ENCODE data around the gene RNF13.

Gene RNF13

GRCh38 chr3:149957361-149958125 lies 144.5 kb downstream of the RNF13 start:
- TF ChIP-seq REST (IDR thresholded peaks at IDR 0.05; ENCODE audit: insufficient read depth in 1 of 2, low read depth in 2 of 2, low read length in 2 of 2) (no peak), POLR2AphosphoS5 (IDR thresholded peaks at IDR 0.05; ENCODE audit: low read depth, low read length) (no peak), FOXP2 (optimal IDR thresholded peaks at IDR 0.05; ENCODE audit: borderline replicate concordance, extremely low read depth, extremely low read length, insufficient read depth) (no peak), SIN3A (IDR thresholded peaks at IDR 0.05; ENCODE audit: borderline replicate concordance, insufficient read depth, low read length) (no peak)

DNA sequence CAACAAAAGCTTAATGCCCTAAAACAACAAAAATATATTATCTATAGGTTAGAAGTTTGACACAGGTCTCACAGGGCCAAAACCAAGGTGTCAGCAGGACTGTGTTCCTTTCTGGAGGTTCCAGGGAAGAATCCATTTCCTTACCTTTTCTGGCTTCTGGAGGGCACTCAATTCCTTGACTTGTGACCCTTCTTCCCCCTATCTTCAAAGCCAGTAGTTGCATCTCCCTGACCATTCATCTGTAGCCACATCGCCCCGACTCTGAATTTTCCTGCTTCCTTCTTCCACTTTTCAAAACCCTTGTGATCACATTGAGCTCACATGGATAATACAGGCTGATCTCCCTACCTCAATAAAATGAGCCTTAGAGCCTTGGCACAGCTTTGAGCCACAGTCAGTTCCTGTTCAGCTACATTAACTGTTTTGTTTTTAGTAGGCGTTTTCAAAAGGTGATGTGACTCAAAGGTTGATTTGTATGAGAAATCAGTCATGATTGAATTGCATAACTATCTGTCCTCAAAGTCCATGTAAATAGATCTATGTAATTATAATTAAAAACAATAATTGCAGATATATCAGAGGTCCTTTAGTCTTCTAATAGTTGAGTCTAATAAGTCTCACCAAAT lies 145.3 kb downstream of the RNF13 start:
- TF ChIP-seq REST (IDR thresholded peaks at IDR 0.05; ENCODE audit: insufficient read depth in 1 of 2, low read depth in 2 of 2, low read length in 2 of 2) (no peak), FOXP2 (optimal IDR thresholded peaks at IDR 0.05; ENCODE audit: borderline replicate concordance, extremely low read depth, extremely low read length, insufficient read depth) (no peak), POLR2AphosphoS5 (IDR thresholded peaks at IDR 0.05; ENCODE audit: low read depth, low read length) (no peak), TAF1 (IDR thresholded peaks at IDR 0.05; ENCODE audit: borderline replicate concordance, insufficient read depth, low read length) (no peak), SIN3A (IDR thresholded peaks at IDR 0.05; ENCODE audit: borderline replicate concordance, insufficient read depth, low read length) (no peak)

DNA sequence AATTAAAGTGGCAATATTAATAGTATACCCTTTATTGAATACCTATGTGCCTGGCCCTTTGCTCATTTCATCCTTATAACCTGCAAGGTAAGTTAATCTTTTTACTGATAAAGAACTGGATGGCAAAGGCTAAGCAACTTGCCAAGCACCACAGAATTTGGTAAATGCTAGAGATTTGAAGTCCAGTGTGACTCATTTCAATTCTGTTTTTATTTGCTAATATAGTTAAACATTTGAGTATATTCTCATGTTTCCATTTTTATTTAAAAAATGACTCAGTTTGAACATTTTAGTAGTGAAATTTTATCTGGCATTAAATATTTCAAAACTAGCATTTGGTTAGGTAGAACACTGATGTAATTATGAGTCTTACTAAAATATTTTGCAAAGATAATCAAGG lies 146.4 kb downstream of the RNF13 start:
- no peak for TF ChIP-seq TAF1 (IDR thresholded peaks at IDR 0.05; ENCODE audit: borderline replicate concordance, insufficient read depth, low read length)
- no peak for TF ChIP-seq FOXP2 (optimal IDR thresholded peaks at IDR 0.05; ENCODE audit: borderline replicate concordance, extremely low read depth, extremely low read length, insufficient read depth)
- no peak for TF ChIP-seq POLR2AphosphoS5 (IDR thresholded peaks at IDR 0.05; ENCODE audit: low read depth, low read length)
- no peak for TF ChIP-seq SIN3A (IDR thresholded peaks at IDR 0.05; ENCODE audit: borderline replicate concordance, insufficient read depth, low read length)
- TF ChIP-seq REST (IDR thresholded peaks at IDR 0.05; ENCODE audit: insufficient read depth in 1 of 2, low read depth in 2 of 2, low read length in 2 of 2), result no peak

DNA sequence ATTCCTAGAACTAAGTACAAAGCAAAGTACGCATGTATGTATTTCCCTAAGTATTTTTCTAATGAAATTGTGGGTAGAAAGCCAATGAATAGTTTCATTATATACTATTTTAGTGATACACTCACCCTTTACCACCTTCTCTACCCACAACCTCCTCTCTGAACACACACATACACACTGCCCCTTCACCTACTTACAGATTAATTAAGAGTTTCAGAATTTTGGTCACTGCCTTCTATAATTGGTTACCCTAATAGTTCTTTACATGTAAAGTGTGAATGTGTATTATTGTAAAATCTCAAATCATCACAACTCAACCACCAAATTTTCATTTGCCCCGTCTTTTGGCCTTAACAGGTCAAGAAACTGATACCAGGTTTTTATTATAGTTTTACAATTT lies 150.5 kb downstream of the RNF13 start:
- no peak for TF ChIP-seq SIN3A (IDR thresholded peaks at IDR 0.05; ENCODE audit: borderline replicate concordance, insufficient read depth, low read length)
- no peak for TF ChIP-seq REST (IDR thresholded peaks at IDR 0.05; ENCODE audit: insufficient read depth in 1 of 2, low read depth in 2 of 2, low read length in 2 of 2)
- TF ChIP-seq FOXP2 (optimal IDR thresholded peaks at IDR 0.05; ENCODE audit: borderline replicate concordance, extremely low read depth, extremely low read length, insufficient read depth), result no peak
- TF ChIP-seq POLR2AphosphoS5 (IDR thresholded peaks at IDR 0.05; ENCODE audit: low read depth, low read length), result no peak
- no peak for TF ChIP-seq TAF1 (IDR thresholded peaks at IDR 0.05; ENCODE audit: borderline replicate concordance, insufficient read depth, low read length)
